Right lobe of liver (tissue), 4 donors: ENCODE results near the gene CAMTA1.

Experiments used
- POLR2A ChIP-seq: fragments of 450-650 bp; IDR thresholded peaks from one replicate; pipeline ENCODE4 v1.6.1; 2017; ENCODE audit warnings: antibody characterized with exemption, mild to moderate bottlenecking
- TF ChIP-seq, protein P1 (sequence below), 4 donors: fragments of 200-600 bp in 3 of 4; fragments of 450-650 bp in 1 of 4; IDR thresholded peaks; one replicate each; pipeline versions ENCODE4 v1.5.1 to v1.8.0; 2016 to 2022; ENCODE audit warnings: antibody characterized with exemption in 4 of 4, mild to moderate bottlenecking in 2 of 4
- donor health status: DM: no; HTN: no; CAD: no.
- donor health status: DM: no; HTN: no; CAD: no.
- donor health status: DM: no; HTN: yes; CAD: no.

DNA sequence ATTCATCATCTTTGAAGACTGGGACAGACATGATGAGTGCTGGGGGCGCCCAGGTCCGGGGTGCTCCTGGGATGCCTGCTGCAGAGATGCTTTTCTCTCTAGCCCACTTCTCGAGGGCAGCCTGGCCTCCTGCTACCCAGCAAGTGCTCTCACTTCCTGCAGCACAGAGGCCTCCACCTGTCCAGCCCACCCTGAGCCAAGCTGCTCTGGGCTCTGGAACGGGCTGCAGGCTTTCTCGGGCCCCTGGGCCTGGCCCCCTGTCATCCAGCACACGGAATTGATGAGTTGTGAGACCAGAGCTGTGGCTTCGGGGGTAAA lies 516.4 kb downstream of the CAMTA1 start:
- TF ChIP-seq, protein P1, sequence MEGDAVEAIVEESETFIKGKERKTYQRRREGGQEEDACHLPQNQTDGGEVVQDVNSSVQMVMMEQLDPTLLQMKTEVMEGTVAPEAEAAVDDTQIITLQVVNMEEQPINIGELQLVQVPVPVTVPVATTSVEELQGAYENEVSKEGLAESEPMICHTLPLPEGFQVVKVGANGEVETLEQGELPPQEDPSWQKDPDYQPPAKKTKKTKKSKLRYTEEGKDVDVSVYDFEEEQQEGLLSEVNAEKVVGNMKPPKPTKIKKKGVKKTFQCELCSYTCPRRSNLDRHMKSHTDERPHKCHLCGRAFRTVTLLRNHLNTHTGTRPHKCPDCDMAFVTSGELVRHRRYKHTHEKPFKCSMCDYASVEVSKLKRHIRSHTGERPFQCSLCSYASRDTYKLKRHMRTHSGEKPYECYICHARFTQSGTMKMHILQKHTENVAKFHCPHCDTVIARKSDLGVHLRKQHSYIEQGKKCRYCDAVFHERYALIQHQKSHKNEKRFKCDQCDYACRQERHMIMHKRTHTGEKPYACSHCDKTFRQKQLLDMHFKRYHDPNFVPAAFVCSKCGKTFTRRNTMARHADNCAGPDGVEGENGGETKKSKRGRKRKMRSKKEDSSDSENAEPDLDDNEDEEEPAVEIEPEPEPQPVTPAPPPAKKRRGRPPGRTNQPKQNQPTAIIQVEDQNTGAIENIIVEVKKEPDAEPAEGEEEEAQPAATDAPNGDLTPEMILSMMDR (IDR thresholded peaks at IDR 0.05) = no peak
- no peak for TF ChIP-seq POLR2A
